GM21717 (cell line): ENCODE data around the gene TMEM144.
"Not testable (repeated sequence)": the region's sequence is repeated elsewhere in the genome, so short reads cannot be mapped to it uniquely, and the experiment has no call there.

Source experiments
- ATAC-seq: cut with Tn5 transposase; IDR thresholded peaks from one replicate; pipeline ENCODE4 v1.9.1; 2021; ENCODE audit warnings: mild to moderate bottlenecking, moderate library complexity; ENCODE audit not compliant: unreplicated experiment

Gene TMEM144

DNA sequence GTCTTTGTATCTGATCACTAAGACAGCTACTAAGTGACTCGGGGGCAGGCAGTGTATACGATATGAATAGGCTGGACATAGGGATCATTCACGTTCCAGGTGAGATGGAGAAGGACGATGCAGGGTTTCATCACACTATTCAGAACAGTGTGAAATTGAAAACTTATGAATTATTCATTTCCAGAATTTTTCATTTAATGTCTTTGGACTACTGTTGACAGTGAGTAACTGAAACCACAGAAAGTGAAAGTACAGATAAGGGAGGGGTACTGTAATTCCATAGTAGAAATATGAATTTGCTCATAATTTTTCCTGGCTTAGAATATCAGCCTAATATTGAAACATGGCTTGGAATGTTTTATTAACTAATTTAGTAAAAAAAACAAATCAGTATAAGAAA lies 24.4 kb downstream of the TMEM144 start:
- ATAC-seq: no peak

DNA sequence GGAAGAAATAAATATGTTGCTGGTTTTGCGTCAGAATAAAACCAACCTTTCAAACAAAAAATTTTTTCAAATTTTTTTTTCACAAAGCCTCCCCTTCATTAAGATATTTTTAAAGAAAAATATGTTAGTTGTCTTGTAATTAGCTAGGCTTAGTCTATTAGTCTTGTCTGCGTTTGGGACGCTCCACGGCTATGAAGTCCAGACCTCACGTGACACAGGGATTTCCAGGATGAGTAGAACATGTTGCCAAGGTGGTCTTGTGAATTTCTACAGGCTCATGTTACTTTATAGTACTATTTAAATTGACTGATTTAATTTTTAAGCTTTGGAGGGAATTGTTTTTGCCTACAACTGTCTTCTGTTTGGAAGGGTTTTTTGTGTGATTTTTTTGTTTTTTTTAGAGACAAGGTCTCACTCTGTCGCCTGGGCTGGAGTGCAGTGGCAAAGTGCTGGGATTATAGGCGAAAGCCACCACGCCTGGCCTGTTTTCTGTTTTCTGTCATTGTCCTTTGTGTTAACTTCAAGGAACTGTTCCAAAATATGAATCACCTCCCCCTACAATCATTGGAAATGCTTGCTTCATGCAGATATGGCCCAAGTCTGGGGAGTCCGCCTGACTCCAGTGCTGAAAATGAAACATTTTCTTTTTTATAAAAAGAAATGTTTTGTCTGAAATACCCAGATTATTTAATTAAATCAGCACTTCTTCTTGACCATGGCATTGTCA lies 26.2 kb downstream of the TMEM144 start:
- no peak for ATAC-seq

DNA sequence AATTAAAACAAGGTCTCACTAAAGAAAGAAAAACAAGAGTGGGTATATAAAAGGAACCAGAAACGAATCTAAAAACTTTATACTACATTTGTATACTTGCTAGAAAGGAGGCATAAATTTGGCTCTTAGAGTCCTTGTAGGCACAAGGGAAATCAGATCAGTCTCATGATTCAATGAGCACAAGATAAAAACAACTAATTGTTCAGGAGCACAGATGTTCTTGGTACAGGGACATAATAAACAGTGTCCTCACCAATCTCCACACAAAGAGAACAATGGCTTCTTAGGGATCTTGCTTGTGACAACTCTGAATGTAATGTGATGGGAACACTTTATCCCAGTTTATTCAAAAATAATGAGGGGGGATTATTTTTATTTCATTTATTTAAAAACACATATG lies 28.3 kb downstream of the TMEM144 start:
- ATAC-seq: no peak

DNA sequence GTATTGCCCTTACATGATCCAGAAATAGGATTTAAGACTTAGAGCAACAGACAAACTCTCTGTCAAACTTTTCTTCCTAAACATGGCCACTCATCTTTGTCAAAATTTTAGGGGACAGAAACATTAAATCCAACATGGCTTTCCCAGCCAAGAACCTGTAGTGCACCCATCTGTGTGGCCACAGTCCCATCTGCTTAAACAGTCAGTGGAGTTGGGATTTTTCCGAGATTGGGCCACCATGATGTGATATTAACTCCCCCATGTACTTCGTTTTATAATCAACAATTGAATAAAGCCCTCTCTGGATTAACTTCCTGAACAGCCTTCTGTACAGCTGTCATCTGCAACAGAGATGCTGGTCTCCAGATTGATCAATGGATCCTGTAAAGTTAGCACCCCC lies 28.9 kb downstream of the TMEM144 start:
- no peak for ATAC-seq

DNA sequence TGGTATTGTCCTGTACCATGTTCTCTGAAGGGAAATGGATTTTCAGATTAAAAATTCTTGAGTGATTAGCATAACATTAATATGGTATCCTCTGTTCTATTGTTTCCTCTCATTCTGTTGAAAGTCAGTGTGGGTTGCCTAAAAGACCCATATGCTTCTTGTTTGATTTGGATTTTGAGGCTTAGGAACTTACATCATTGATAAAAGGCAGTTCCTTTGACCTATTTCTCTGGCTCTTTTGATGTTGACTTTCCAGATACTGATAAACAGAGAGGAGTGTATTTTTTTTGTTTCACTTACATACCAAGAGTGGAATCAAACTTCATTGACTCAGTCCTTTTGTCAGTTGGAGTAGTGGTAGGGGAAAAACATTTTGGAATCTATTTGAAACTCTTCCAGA lies 32.8 kb downstream of the TMEM144 start:
- no peak for ATAC-seq

DNA sequence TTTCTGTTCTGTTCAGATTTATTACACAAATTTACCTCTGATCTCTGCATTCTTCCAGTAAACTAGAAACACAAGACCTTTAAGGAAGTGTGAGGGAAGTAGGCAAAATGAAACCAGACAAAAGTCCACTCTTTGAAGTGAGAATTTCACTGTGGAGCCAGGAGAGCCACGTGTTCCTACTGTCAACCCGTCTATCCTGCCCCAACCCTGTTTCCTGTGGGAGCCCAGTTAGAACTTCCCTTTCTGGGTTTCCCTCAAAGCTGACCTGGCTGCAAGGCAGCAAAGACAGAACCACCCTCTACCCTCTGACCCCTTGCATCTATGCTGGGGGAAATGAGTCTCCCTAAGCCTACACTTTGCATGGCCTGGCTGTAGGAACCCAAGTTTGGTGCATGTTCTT lies 40.0 kb downstream of the TMEM144 start:
- ATAC-seq: no peak

DNA sequence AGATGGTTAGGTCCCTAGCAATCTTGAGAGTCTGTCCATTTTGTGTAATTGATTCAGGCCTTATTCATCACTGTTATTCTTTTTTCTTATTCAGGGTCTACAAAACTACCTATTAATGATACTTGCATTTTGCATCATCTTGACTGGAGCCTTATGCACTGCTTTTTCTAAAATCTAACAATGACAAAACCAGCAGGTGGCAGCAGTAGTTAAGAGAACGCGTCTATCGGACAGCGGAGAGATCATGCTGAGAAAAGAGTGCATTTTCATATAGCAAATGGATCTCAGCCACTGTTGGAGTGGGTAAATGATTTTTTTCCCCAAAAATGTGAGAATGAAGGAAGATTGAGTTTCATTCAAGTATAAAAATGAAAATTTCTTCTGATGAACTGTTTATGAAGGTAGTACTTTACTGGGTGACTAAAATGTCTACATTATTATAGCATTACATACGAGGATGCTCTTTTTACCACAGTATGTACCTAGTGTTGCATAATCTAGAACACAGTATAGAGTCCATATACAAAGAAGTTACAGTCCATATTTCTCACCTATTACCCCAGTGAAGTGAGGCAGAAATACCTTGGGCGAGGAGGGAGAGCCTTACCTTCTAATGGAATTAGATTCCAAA lies 43.2 kb downstream of the TMEM144 start:
- ATAC-seq: peak; percentile 76

DNA sequence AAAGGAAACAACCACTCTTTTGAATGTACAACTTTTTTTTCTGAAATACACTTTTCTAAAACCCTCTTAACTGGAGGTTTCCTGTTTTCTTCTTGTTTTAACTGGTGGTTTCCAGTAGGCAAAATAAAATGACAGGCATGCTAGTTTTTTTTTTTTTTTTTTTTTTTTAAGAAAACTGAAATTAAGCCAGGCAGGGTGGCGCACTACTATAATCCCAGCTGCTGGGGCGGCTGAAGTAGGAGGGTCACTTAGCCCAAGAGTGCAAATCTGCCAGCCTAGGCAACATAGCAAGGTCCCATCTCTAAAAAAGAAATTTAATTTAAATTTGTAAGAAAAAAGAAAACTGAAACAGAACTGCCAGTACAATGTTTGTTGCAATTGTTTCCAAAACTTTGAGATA lies 44.0 kb downstream of the TMEM144 start:
- ATAC-seq: no peak

DNA sequence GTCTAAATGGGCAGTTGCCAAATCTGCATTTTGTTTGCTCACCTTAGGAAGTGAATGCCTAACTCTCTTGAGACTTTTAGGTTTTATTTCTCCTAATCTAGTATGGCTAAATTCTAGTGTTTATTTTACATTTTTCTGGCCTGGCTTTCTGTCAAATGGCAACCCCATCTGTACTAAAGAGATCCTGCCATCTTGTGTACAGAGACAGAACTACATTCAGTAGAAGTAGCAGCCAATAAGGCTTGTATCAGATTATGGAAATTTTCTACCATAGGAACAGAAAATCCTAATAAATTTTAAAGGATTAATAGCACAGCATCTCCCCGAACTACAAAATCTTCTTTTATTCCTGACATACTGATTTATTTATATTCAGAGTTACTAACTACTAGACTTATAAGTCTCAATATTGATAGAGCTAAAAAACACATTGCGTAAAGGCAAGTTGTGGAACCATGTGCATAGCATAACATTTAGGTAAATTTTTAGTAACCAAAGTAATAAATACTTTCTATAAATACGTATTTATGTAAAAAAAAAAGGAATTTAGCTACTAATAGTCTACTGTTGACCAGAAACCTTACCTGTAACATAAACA lies 45.5 kb downstream of the TMEM144 start:
- peak; percentile 55 for ATAC-seq

DNA sequence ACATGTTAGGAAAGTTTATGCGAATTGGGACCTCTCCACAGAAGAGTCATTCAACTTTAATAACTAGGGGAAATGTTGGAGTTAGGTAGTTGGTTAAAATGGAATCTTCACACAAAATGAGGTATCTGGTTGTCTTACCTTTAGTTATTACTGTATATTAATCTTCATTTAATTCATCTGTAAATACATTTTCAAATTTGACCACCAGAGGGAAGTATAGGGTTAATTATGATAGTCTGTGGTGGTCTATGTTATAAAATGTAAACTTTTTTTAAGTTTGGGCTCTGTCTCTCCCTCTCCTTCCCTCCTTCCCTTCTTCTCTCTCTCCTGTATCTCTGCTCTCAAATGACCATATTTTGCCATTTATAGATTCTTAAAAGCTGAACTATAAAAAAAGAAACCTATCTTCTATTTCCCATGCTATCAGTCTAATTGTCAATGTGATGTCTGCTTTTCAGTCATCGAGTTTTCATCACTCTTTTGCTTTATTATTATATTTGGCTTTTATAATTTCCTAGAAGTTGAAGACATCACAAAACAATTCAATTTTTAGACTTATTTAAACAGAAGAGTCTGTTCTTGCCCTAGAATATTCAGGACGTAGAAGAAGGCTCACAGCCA lies 49.8 kb downstream of the TMEM144 start:
- no peak for ATAC-seq

DNA sequence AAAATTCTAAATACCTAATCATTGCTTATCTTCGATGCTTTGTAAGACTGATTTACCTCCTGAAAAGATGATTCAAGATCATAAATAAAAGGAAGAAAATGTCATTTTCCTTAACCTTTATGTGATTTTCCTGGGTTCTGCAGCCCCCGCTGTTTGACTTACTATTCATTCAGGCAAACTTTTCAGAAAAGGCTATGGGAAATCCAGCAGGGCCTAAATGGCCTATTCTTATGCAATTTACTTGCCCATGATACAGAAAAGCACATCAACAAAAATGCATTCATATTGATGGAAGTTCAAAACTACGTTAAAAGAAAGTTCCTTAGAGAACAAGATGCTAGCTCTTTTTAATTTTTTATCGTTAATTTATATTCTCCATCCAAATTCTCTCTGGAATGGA lies 51.2 kb downstream of the TMEM144 start:
- ATAC-seq: no peak

DNA sequence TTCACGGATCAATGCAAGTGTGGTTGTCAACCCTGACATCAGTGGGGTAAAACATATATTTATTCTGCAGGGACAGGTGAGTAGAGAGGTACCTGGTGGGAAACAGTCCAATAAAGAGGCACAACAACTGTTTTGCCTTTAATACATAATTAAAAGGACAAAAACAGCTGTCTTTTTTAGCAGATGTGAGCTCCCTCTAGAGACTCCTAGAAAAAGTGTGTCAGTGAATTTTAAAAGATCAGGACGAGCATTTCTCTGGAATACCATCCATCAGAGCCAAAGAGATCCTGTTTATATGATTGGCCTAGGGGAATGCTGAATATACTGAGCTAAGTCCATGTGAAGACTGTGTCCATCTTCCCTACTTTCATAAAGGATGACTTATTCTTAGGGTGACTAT lies 58.3 kb downstream of the TMEM144 start:
- no peak for ATAC-seq

DNA sequence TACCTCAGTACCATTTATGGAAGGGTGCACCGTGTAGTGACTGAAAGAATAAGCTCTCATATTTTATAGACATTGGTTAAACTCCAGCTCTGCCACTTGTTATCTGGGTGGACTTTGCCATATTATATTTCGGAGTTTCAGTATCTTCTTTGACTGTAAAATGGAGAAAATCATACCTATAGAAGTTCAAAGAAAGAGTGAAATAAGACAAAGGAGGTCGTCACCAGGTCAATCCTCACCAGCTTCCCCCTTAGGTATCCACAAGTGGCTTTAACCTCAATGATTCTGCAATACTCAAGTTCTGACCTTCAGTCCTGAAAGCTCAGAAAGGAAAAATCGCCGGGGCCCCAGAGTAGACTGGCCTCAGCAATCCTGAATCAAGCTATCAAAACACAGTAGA lies 64.3 kb downstream of the TMEM144 start:
- ATAC-seq: no peak

DNA sequence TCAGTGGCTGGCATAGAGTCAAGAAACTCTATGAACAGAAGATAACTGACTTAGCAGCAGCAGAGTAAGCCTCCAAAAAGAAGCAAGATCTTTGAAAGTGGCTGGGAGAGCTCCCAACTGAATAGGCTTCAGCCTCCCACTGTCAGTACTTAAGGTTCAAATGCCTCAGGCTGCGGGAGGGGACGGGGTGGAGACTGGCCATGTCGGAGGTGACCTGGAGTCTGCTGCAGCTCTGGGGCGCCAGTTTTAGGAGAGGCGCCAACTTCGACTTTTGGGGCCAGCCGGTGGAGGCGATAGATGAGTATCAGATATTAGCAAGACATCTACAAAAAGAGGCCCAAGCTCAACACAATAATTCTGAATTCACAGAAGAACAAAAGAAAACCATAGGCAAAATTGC lies 67.3 kb downstream of the TMEM144 start:
- ATAC-seq: no peak

DNA sequence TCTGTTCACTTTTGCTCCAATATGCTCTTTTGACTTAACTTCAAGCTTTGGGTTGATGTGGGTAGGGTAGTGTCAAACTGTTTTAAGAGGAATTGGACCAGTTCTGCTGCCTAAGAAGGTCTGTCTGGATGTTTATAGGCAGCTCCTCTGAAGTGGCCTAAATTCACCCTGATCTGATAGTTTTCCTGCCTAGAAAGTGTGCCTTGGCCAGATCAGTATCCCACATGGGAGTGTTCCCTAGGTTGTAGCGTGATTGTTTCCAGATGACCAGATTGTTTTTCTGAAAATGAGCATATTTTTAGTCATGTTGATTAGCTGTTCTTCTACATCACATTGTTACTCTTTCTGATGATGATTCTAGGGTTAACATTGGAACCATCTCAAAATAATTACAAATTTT lies 68.8 kb downstream of the TMEM144 start:
- ATAC-seq: not testable (repeated sequence)

DNA sequence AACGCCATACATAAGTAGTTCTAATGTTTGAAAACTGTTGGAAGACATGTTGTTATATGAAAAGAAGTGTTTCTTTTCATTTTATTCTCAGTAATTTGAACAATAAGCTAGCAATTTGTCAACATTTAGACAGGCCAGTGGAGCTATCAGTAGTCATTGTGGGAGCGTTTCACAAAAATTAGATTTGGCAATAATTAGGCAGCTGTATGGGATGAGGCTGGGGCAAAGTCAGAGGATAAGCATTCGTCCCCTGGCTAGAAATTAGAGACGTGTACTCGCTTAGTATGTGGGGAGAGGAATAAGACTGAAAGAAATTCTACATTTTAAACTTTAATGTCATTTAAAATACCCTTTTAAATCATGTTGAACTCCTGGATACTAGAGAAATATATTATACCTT lies 70.6 kb downstream of the TMEM144 start:
- ATAC-seq: no peak

DNA sequence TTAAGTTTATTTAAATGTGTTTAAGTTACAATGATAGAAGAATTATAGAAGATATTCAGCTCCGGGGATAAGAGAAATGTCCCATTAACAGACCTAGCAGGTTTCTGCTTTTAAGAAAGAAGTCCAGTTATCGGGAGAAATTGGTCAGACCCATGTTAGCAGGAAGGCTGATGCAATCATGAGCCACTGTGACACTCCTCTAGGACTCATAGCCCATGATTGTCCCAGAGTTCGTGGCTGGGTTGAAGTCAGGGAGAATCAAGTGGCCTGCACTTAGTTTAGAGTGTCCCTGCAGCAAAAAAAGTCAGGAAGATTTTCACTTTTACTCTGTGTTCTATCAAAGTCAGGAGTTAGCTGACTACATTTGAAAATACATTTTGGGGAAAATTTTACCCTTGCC lies 72.0 kb downstream of the TMEM144 start:
- ATAC-seq: no peak

DNA sequence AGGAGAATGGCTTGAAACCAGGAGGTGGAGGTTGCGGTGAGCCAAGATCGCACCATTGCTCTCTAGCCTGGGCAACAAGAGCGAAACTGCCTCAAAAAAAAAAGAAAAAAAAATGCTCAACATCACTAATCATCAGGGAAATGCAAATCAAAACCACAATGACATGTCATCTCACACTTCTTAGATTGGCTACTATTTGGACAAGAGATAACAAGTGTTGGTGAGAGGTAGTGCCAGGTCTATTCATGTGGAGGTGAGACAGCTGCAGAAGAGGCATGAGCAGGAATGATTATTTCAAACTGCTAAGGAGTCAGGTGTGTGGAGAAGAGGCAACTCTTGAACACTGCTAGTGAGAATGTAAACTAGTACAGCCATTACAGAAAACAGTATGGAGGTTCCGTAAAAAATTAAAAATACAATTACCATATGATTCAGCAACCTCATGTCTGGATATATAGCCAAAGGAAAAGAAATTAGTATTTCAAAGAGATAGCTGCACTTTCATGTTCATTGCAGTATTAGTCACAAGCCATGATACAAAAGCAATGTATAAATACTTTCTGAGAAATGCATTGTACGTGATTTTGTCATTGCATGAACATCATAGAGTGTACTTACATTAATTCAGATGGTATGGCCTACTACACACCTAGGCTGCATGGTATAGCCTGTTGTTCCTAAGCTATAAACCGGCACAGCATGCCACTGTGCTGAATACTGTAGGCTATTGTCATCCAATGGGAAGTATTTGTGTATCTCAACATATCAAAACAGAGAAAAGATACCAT lies 75.3 kb downstream of the TMEM144 start:
- ATAC-seq: no peak

DNA sequence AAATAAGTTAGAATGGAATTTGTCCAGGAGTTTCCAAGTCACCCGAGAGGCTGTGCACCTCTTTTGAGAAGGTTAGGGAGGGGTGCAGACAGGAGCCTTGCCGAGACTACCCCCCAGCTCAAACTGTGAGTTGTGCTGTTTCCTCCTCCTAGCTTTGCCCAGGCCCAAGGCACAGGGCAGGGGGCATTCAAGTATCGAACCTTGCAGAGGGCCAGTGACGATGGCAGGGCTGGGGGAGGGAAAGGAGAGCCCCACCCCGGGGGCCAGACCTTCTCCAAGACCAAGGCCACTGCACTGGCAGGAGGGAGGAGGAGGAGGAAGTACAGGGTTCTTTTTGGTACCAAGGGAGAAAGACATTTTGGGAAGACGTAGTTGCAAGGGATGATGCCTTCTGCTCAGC lies 80.6 kb downstream of the TMEM144 start:
- ATAC-seq: no peak

DNA sequence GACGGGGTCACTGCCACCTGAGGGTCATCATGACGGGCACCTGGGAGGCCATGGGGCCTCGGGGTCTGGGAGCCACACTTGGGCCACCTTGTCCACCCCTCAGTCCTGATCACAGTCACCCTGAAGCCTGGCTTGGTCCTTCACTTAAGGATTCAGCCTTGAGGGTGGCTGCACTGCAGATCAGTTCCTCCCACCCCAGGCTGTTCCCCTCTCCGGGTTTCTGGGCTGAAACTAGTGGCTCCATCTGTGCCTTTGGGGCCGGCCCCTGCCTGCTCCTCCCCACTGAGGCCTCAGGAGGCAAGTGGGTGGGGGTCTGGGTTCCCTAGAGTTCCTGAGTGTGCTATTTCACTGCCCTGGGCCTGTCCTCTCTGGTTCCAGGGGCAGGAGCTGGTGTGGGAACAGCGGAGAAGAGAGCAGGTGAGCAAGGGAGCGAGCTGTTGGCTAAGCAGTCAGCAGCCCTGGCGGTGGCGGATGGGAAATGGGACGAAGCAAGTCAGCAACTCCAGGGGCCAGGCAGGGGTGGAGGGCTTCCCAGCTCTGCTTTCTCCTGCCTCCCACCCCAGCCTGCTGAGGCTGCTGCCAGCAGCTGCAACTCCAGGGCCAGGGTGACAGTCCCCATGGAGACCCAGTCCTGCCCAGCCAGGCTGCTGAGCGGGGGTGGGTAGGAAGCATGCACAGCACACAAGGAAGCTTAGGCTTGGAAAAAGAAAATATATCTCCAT lies 81.2 kb downstream of the TMEM144 start:
- no peak for ATAC-seq

DNA sequence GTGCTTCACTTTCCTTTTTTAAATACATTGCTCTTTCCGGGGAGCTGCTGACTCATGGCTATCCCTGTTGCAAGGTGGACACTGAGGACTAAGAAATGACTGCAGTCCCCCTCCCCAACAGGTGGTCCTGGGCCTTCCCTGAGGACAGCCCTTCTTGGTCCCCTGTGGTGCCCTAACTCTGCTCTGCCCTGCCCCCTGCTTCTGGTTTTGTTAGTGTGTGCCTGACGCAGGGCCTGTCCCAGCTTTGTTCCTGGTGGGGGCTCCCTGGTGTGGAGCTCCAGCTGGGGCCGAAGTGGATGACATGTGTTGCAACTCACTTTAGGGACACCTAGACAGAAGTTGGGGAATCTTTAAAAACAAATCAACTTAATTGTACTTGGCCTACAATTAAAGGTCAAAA lies 81.9 kb downstream of the TMEM144 start:
- ATAC-seq: no peak
